ENCODE results near the gene MAP3K20.
A peak's percentile ranks its signal among the peaks of the same experiment; 100 is the strongest.

MAP3K20 gene

DNA sequence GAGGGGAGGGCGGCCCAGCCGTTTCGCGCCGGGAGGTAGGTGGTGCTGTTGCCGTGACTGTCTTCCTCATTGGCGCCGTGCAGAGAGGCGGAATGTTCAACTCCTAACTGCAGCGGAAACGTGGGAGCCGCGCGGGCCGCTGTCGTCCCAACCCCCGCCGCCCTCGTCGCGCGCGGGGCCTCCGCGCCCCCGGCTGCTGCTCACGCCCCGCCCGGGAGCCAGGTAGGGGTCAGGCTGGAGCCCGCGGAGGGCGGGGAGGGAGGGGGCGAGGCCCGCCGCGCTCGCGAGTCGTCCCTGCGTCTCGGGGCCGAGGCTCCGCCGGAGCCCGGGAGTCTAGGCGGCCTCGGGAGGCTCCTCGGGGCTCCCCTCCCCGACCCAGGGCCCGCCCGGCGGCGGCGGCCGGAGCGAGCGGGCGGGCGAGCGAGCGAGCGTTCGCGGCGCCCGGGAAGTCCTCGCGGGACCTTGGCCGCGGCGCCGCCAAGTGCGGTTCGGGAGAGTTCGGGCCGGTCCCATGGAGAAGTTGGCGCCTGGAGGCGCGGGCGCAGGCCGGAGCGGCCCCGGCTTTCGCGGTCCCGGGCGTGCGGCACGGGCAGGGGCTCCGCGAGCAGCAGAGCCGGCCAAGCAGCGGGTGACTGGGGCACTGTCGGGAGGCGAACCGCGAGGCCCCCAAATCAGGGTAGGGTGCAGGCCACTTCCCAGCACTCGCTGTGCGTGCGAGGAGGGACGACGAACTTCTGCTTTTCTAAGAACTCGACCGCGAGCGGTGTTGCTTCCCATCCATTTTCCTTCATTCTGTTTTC, at the start of gene MAP3K20:
TSS of gene MAP3K20 (plus strand) at position 66 of the 800 bp plus-strand sequence. CDS start 15,186 bp downstream, outside the sequence.
- Histone ChIP-seq H3K36me3 (ENCODE audit: control insufficient read depth in 2 of 2, insufficient read depth in 2 of 2, low read length in 2 of 2) (no peaks in the 10 kb centered on the region), H3K27ac (ENCODE audit: low read depth in 2 of 2, low read length in 2 of 2) (peak within 1 kb of the TSS; percentile 72 to 84), H3K4me1 (ENCODE audit: control insufficient read depth in 2 of 2, insufficient read depth in 2 of 2, low read length in 2 of 2) (peaks cover 2 to 4% of the 10 kb centered on the region in 2 donors)

DNA sequence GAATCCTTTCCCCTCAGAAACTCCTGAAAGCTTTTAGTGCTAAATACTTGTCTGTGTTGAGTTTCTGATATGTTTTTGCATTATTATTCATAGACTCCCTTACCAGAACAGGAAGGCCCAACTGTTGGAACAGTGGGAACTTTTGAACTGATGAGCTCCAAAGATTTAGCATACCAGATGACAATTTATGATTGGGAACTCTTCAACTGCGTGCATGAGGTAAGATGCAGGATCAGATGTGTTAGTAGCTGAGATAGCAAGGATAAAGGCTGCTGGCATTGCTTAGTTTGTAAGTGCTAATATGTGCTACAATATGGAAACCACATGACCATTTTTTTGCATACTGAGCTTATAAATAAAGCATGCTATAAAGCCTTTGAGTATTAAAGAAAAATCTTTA, 49.2 kb upstream of the MAP3K20 start:
- H3K4me1 ChIP-seq (ENCODE audit: control insufficient read depth in 2 of 2, insufficient read depth in 2 of 2, low read length in 2 of 2), result peaks cover 4 to 9% of the 10 kb centered on the region in 2 donors
- H3K27me3 ChIP-seq (ENCODE audit: control insufficient read depth in 2 of 2, insufficient read depth in 2 of 2, low read length in 2 of 2), result no peaks in the 10 kb centered on the region
- no peak overlapping the region for H3K27ac ChIP-seq (ENCODE audit: low read depth in 2 of 2, low read length in 2 of 2)
- no peak overlapping the region for H3K9ac ChIP-seq (ENCODE audit: low read depth in 1 of 2, low read length in 2 of 2)
- H3K36me3 ChIP-seq (ENCODE audit: control insufficient read depth in 2 of 2, insufficient read depth in 2 of 2, low read length in 2 of 2), result no peaks in the 10 kb centered on the region
- H3K9me3 ChIP-seq (ENCODE audit: control insufficient read depth in 2 of 2, low read length in 2 of 2), result no peaks in the 10 kb centered on the region
- H3K4me3 ChIP-seq (ENCODE audit: low read length in 2 of 2), result no peak overlapping the region

More for the DNA sequence above, at the start of gene MAP3K20:
- H3K9me3 ChIP-seq (ENCODE audit: control insufficient read depth in 2 of 2, low read length in 2 of 2), result no peaks in the 10 kb centered on the region
- H3K9ac ChIP-seq (ENCODE audit: low read depth in 1 of 2, low read length in 2 of 2), result peak within 1 kb of the TSS; percentile 79 to 85
- H3K4me3 ChIP-seq (ENCODE audit: low read length in 2 of 2), result peak within 1 kb of the TSS; percentile 80 to 84
- H3K27me3 ChIP-seq (ENCODE audit: control insufficient read depth in 2 of 2, insufficient read depth in 2 of 2, low read length in 2 of 2), result no peaks in the 10 kb centered on the region

DNA sequence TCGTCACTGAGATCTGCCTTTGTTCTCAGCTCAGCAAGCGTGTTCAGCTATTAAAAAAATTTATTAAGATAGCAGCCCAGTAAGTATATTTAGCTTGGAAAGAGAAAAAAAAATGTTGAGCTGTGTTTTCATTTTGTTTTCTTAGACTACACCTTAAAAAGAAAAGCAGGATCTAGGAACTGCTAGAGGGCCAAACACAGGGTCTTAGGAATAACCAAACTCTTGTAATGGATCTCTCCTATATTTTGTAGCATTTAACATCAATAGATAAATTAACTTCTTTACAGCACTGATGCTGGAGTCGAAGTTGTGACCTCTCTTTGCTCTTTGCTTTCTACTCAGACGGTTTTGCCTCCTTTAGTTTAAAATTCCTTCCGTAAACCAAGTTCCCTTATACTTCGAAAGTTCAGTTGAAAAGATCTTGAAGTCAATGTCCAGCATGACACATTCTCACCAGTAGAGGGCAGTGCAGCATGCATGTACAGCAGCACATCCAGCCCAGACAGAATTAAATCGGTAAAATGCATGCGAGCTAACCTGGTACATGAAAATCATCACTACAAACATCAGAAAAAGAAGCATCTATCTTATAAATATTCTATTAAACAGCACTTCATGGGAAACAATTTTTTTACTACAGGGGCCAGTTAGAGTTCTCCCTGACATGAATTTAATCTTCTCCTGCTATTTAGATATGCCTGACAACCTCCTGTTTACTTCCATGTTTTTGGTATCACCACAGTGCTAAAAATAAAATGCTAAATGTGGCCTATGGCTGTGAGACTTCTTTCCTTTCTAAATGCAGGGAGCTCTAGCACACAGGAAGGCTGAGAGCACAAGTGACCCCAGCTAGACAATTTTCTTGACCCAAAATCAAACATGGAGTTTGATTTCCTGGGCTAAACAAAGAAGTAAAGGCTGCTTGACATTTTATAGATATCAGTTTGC, 48.2 kb upstream of the MAP3K20 start:
- Histone ChIP-seq H3K9me3 (ENCODE audit: control insufficient read depth in 2 of 2, low read length in 2 of 2) (no peaks in the 10 kb centered on the region), H3K4me3 (ENCODE audit: low read length in 2 of 2) (no peak overlapping the region), H3K36me3 (ENCODE audit: control insufficient read depth in 2 of 2, insufficient read depth in 2 of 2, low read length in 2 of 2) (no peaks in the 10 kb centered on the region), H3K27ac (ENCODE audit: low read depth in 2 of 2, low read length in 2 of 2) (no peak overlapping the region), H3K9ac (ENCODE audit: low read depth in 1 of 2, low read length in 2 of 2) (no peak overlapping the region), H3K27me3 (ENCODE audit: control insufficient read depth in 2 of 2, insufficient read depth in 2 of 2, low read length in 2 of 2) (no peaks in the 10 kb centered on the region), H3K4me1 (ENCODE audit: control insufficient read depth in 2 of 2, insufficient read depth in 2 of 2, low read length in 2 of 2) (peaks cover 4 to 9% of the 10 kb centered on the region in 2 donors)

DNA sequence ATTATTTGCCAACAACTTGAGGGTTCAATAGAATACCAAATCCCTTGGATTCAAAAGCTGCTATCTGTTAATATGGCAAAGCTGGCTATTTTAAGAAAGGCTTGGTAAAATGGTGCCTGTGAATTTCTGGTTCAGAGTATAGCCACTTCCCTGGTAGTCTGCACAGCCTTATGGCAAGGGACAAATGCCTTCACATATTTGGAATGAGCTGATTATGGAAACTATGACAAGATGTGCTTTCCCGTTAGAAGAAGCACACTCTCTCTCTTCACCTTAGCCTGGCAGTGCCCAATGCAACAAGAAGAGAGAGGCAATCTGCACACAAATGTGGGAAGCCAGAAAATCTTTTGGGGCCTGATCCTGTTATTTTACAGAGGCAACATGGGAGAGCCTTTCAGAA, 47.5 kb upstream of the MAP3K20 start:
- Histone ChIP-seq H3K36me3 (ENCODE audit: control insufficient read depth in 2 of 2, insufficient read depth in 2 of 2, low read length in 2 of 2) (no peaks in the 10 kb centered on the region), H3K9ac (ENCODE audit: low read depth in 1 of 2, low read length in 2 of 2) (no peak overlapping the region), H3K27me3 (ENCODE audit: control insufficient read depth in 2 of 2, insufficient read depth in 2 of 2, low read length in 2 of 2) (no peaks in the 10 kb centered on the region), H3K27ac (ENCODE audit: low read depth in 2 of 2, low read length in 2 of 2) (no peak overlapping the region), H3K4me3 (ENCODE audit: low read length in 2 of 2) (no peak overlapping the region), H3K9me3 (ENCODE audit: control insufficient read depth in 2 of 2, low read length in 2 of 2) (no peaks in the 10 kb centered on the region), H3K4me1 (ENCODE audit: control insufficient read depth in 2 of 2, insufficient read depth in 2 of 2, low read length in 2 of 2) (peaks cover 4 to 9% of the 10 kb centered on the region in 2 donors)

DNA sequence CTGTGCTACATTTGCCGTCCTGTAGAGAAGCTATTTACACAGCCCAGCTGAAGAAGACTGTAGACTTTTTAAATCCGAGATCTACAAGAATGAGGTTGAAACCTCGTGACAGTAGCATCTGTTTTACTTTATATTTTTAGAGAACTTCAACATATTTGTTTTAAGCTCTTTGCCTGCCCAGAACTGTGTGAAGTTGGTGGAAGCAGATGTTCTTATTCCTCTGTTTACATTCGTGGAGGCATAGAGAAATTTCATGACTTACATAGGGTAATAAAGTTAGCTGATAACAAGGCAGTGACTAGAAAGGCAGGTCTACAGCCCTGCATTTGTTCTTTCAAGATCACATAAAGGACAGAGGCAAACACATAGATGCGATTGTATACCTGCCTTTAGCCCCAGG, 47.0 kb upstream of the MAP3K20 start:
- Histone ChIP-seq H3K27me3 (ENCODE audit: control insufficient read depth in 2 of 2, insufficient read depth in 2 of 2, low read length in 2 of 2) (no peaks in the 10 kb centered on the region), H3K4me1 (ENCODE audit: control insufficient read depth in 2 of 2, insufficient read depth in 2 of 2, low read length in 2 of 2) (peaks cover 4 to 9% of the 10 kb centered on the region in 2 donors), H3K27ac (ENCODE audit: low read depth in 2 of 2, low read length in 2 of 2) (no peak overlapping the region), H3K9ac (ENCODE audit: low read depth in 1 of 2, low read length in 2 of 2) (peak overlapping the region in 1 of 2 donors; percentile 38), H3K9me3 (ENCODE audit: control insufficient read depth in 2 of 2, low read length in 2 of 2) (no peaks in the 10 kb centered on the region), H3K36me3 (ENCODE audit: control insufficient read depth in 2 of 2, insufficient read depth in 2 of 2, low read length in 2 of 2) (no peaks in the 10 kb centered on the region), H3K4me3 (ENCODE audit: low read length in 2 of 2) (no peak overlapping the region)

DNA sequence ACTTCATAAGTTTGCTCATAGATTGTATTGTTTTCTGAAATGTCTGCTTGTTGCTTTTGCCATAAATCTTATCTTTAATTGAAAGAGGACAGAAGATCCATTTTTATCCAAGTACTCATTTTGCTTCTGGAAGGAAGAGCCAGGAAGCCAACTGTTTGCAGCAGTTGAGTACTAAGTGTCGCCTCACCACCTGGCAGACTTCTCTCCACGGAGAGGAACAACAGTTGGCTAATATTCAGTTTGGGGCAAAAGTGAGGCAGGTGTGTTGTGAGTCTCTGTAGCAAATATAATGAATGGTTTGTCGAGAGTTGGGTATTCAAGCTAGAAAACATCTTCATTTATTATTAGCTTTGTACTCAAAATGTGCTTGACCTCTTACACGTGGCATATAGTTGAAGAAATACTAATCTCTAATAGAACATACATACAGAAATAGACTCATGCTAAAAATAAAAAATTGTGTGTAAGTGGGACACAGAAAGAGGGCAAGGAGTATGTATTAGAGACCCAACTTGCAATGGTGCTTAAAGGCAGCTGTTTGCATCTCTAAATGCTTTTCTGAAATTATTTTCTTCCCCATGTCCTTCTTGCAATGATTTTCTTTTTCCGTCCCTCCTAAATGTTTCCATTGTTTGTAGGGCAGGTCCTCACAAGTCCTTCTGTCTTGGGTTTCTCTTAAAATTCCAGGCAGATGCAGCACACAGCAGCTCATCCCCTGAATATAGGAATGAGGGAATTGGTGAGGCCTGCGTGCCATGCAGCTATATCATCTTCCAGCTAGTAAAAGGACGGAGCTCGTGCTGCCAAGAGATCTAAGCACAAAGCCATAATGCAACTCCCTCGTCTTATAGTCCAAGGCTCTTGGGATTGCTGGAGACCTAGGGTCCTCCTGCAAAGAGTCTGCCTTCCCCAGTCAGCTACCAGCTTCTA, 44.8 kb upstream of the MAP3K20 start:
- Histone ChIP-seq H3K4me3 (ENCODE audit: low read length in 2 of 2) (no peak overlapping the region), H3K4me1 (ENCODE audit: control insufficient read depth in 2 of 2, insufficient read depth in 2 of 2, low read length in 2 of 2) (peaks cover 4 to 9% of the 10 kb centered on the region in 2 donors), H3K9me3 (ENCODE audit: control insufficient read depth in 2 of 2, low read length in 2 of 2) (no peaks in the 10 kb centered on the region), H3K36me3 (ENCODE audit: control insufficient read depth in 2 of 2, insufficient read depth in 2 of 2, low read length in 2 of 2) (no peaks in the 10 kb centered on the region), H3K27ac (ENCODE audit: low read depth in 2 of 2, low read length in 2 of 2) (no peak overlapping the region), H3K9ac (ENCODE audit: low read depth in 1 of 2, low read length in 2 of 2) (no peak overlapping the region), H3K27me3 (ENCODE audit: control insufficient read depth in 2 of 2, insufficient read depth in 2 of 2, low read length in 2 of 2) (no peaks in the 10 kb centered on the region)

DNA sequence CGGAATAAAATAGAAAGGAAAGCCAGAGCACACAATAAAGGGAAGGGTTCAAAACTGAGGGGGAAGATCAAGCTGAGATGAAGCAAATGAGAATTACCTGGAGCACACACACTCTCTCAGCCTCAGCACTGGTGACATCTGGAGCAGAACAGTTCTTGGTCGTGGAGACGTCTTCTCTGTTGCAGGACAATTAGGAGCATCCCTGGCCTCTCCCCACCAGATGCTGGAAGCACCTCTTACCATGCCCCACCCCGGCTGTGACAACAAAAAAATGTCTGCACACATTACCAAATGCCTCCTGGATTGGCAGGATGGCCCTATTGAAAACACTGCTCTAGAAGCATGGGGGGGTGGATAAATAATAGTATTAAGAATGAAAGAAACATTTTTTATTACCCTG, 43.6 kb upstream of the MAP3K20 start:
- Histone ChIP-seq H3K27me3 (ENCODE audit: control insufficient read depth in 2 of 2, insufficient read depth in 2 of 2, low read length in 2 of 2) (no peaks in the 10 kb centered on the region), H3K4me3 (ENCODE audit: low read length in 2 of 2) (no peak overlapping the region), H3K9ac (ENCODE audit: low read depth in 1 of 2, low read length in 2 of 2) (no peak overlapping the region), H3K9me3 (ENCODE audit: control insufficient read depth in 2 of 2, low read length in 2 of 2) (no peaks in the 10 kb centered on the region), H3K4me1 (ENCODE audit: control insufficient read depth in 2 of 2, insufficient read depth in 2 of 2, low read length in 2 of 2) (peaks cover 4 to 9% of the 10 kb centered on the region in 2 donors), H3K27ac (ENCODE audit: low read depth in 2 of 2, low read length in 2 of 2) (no peak overlapping the region), H3K36me3 (ENCODE audit: control insufficient read depth in 2 of 2, insufficient read depth in 2 of 2, low read length in 2 of 2) (no peaks in the 10 kb centered on the region)

DNA sequence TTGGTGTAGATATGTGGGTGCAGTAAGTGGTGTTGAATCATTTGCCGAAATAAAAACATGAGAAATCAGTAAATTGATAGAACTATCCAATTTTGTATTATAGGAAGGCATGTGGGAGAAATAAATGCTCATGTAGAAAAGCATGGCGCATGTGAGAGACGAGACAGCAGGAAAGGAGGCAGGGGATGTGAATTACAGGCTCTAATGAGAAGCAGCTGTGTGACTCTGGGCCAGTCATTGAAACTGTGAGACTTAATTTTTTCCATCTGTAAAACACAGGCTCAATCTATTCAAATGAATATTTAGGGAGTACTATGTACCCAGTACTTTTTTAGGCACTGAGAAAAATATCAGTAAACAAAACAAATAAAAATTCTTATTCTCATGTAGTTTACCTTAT, 42.6 kb upstream of the MAP3K20 start:
- H3K27ac ChIP-seq (ENCODE audit: low read depth in 2 of 2, low read length in 2 of 2), result no peak overlapping the region
- no peak overlapping the region for H3K4me3 ChIP-seq (ENCODE audit: low read length in 2 of 2)
- no peaks in the 10 kb centered on the region for H3K9me3 ChIP-seq (ENCODE audit: control insufficient read depth in 2 of 2, low read length in 2 of 2)
- no peaks in the 10 kb centered on the region for H3K27me3 ChIP-seq (ENCODE audit: control insufficient read depth in 2 of 2, insufficient read depth in 2 of 2, low read length in 2 of 2)
- H3K9ac ChIP-seq (ENCODE audit: low read depth in 1 of 2, low read length in 2 of 2), result no peak overlapping the region
- no peaks in the 10 kb centered on the region for H3K36me3 ChIP-seq (ENCODE audit: control insufficient read depth in 2 of 2, insufficient read depth in 2 of 2, low read length in 2 of 2)
- peaks cover 2 to 5% of the 10 kb centered on the region in 2 donors for H3K4me1 ChIP-seq (ENCODE audit: control insufficient read depth in 2 of 2, insufficient read depth in 2 of 2, low read length in 2 of 2)

DNA sequence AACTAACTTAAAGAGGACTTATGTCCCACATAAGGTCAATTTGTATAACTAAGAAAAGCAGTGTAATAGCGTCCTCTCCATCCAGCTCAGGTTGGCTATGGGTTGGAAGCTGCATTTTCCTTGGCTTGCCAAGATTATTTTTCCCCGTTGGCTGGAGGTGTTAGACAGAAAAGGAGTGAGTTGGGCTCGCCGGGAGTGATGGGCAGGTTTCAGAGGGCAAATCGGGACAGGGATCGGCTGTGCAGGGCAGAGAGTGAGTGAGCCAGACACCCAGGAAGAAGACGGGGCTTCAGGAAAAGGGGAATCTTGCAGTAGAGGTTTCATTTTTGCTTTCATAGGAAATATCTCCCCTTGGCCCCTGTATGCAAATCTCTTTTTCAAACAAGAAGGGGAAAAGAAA, 41.5 kb upstream of the MAP3K20 start:
- no peaks in the 10 kb centered on the region for H3K4me1 ChIP-seq (ENCODE audit: control insufficient read depth in 2 of 2, insufficient read depth in 2 of 2, low read length in 2 of 2)
- H3K9ac ChIP-seq (ENCODE audit: low read depth in 1 of 2, low read length in 2 of 2), result no peak overlapping the region
- H3K36me3 ChIP-seq (ENCODE audit: control insufficient read depth in 2 of 2, insufficient read depth in 2 of 2, low read length in 2 of 2), result no peaks in the 10 kb centered on the region
- H3K9me3 ChIP-seq (ENCODE audit: control insufficient read depth in 2 of 2, low read length in 2 of 2), result no peaks in the 10 kb centered on the region
- H3K27ac ChIP-seq (ENCODE audit: low read depth in 2 of 2, low read length in 2 of 2), result no peak overlapping the region
- no peak overlapping the region for H3K4me3 ChIP-seq (ENCODE audit: low read length in 2 of 2)
- no peaks in the 10 kb centered on the region for H3K27me3 ChIP-seq (ENCODE audit: control insufficient read depth in 2 of 2, insufficient read depth in 2 of 2, low read length in 2 of 2)
